H9 (cell line): ENCODE data around the gene SPHKAP. TPM values are rescaled to one million over a fixed set of nuclear protein-coding genes. Genes with fewer than 3 reads are reported as not detected.

Source experiments
- DNase-seq: peaks from one replicate; pipeline ENCODE4 v3.0.0-alpha.2; 2017
- H2AFZ ChIP-seq: one replicate; pipeline ENCODE4 v1.6.1; 2013; ENCODE audit warnings: mild to moderate bottlenecking, low read length, control low read depth, moderate library complexity
- H2AK5ac ChIP-seq: 2 replicates; pipeline ENCODE4 v1.6.1; 2013; ENCODE audit warnings: low read length, control low read depth, mixed read lengths; ENCODE audit not compliant: insufficient read length
- H2BK120ac ChIP-seq: one replicate; pipeline ENCODE4 v1.6.1; 2013; ENCODE audit warnings: low read depth, mild to moderate bottlenecking, low read length, control low read depth, inconsistent platforms; ENCODE audit not compliant: poor library complexity, severe bottlenecking
- H2BK12ac ChIP-seq: 2 replicates; pipeline ENCODE4 v1.6.1; 2013; ENCODE audit warnings: low read length, control low read depth, mixed read lengths, low read depth; ENCODE audit not compliant: insufficient read length
- H2BK15ac ChIP-seq: 2 replicates; pipeline ENCODE4 v1.6.1; 2013; ENCODE audit warnings: low read depth, low read length, control low read depth
- H2BK20ac ChIP-seq: one replicate; pipeline ENCODE4 v1.6.1; 2013; ENCODE audit warnings: low read depth, mild to moderate bottlenecking, low read length, control low read depth, inconsistent platforms; ENCODE audit not compliant: poor library complexity, severe bottlenecking
- H2BK5ac ChIP-seq: 2 replicates; pipeline ENCODE4 v1.6.1; 2013; ENCODE audit warnings: low read length, control low read depth, mixed read lengths; ENCODE audit not compliant: insufficient read length
- H3K14ac ChIP-seq: 2 replicates; pipeline ENCODE4 v1.6.1; 2013; ENCODE audit warnings: low read length, control low read depth; ENCODE audit not compliant: insufficient read depth
- H3K18ac ChIP-seq: 2 replicates; pipeline ENCODE4 v1.6.1; 2013; ENCODE audit warnings: low read depth, mild to moderate bottlenecking, mixed read lengths, low read length, control low read depth; ENCODE audit not compliant: insufficient read length
- H3K23ac ChIP-seq: 2 replicates; pipeline ENCODE4 v1.6.1; 2013; ENCODE audit warnings: low read length, control low read depth, mixed read lengths, low read depth; ENCODE audit not compliant: insufficient read length
- H3K23me2 ChIP-seq: 2 replicates; pipeline ENCODE4 v1.6.1; 2013; ENCODE audit warnings: low read depth, mild to moderate bottlenecking, mixed read lengths, low read length, control low read depth; ENCODE audit not compliant: insufficient read length, poor library complexity, severe bottlenecking
- H3K27ac ChIP-seq: 2 replicates; pipeline ENCODE4 v1.5.1; 2013; ENCODE audit warnings: low read length, control low read depth, mixed read lengths, low read depth; ENCODE audit not compliant: insufficient read length
- H3K27me3 ChIP-seq: 2 replicates; pipeline ENCODE4 v1.6.1; 2013; ENCODE audit warnings: low read length, control low read depth, inconsistent platforms; ENCODE audit not compliant: insufficient read depth
- H3K4ac ChIP-seq: 2 replicates; pipeline ENCODE4 v1.6.1; 2013; ENCODE audit warnings: low read depth, mild to moderate bottlenecking, control low read depth, inconsistent platforms, low read length, moderate library complexity
- H3K4me1 ChIP-seq: 2 replicates; pipeline ENCODE4 v1.6.1; 2013; ENCODE audit warnings: low read length, control low read depth, inconsistent platforms; ENCODE audit not compliant: insufficient read depth
- H3K4me2 ChIP-seq: 2 replicates; pipeline ENCODE4 v1.6.1; 2013; ENCODE audit warnings: low read length, control low read depth, mixed read lengths; ENCODE audit not compliant: insufficient read length, insufficient read depth
- H3K56ac ChIP-seq: 2 replicates; pipeline ENCODE4 v1.6.1; 2013; ENCODE audit warnings: low read depth, mild to moderate bottlenecking, mixed read lengths, low read length, control low read depth; ENCODE audit not compliant: insufficient read length
- H3K79me1 ChIP-seq: 2 replicates; pipeline ENCODE4 v1.6.1; 2013; ENCODE audit warnings: low read depth, mild to moderate bottlenecking, moderate library complexity, low read length, control low read depth, inconsistent platforms; ENCODE audit not compliant: insufficient read depth, poor library complexity, severe bottlenecking
- H3K79me2 ChIP-seq: 2 replicates; pipeline ENCODE4 v1.6.1; 2013; ENCODE audit warnings: low read length, control low read depth, inconsistent platforms; ENCODE audit not compliant: insufficient read depth
- H3K9ac ChIP-seq: 2 replicates; pipeline ENCODE4 v1.6.1; 2013; ENCODE audit warnings: low read length, control low read depth, mixed read lengths; ENCODE audit not compliant: insufficient read length; ENCODE audit errors: extremely low read depth
- H3K9me3 ChIP-seq: one replicate; pipeline ENCODE4 v1.6.1; 2013; ENCODE audit warnings: low read depth, low read length, inconsistent platforms; ENCODE audit not compliant: control insufficient read depth
- H3T11ph ChIP-seq: one replicate; pipeline ENCODE4 v1.6.1; 2013; ENCODE audit warnings: mild to moderate bottlenecking, low read length, control low read depth, inconsistent platforms
- H4K20me1 ChIP-seq: one replicate; pipeline ENCODE4 v1.6.1; 2013; ENCODE audit not compliant: control insufficient read depth, insufficient read length, insufficient read depth
- H4K5ac ChIP-seq: 2 replicates; pipeline ENCODE4 v1.6.1; 2013; ENCODE audit warnings: low read depth, mild to moderate bottlenecking, mixed read lengths, low read length, control low read depth; ENCODE audit not compliant: insufficient read length
- H4K8ac ChIP-seq: replicated peaks from 2 replicates; pipeline ENCODE4 v1.6.1; 2013; ENCODE audit warnings: low read length, control low read depth, mixed read lengths, low read depth; ENCODE audit not compliant: insufficient read length
- H4K91ac ChIP-seq: 2 replicates; pipeline ENCODE4 v1.6.1; 2013; ENCODE audit warnings: low read depth, mild to moderate bottlenecking, moderate library complexity, mixed read lengths, low read length, control low read depth; ENCODE audit not compliant: insufficient read length
- H3K27ac Mint-ChIP-seq, 3 experiments: 2 replicates in 2 of 3; 3 replicates in 1 of 3; pipeline ENCODE4 v1.8.0; 2020 to 2021; ENCODE audit warnings: mixed read lengths in 3 of 3, mild to moderate bottlenecking in 1 of 3, moderate library complexity in 1 of 3
- H3K27me3 Mint-ChIP-seq: 2 replicates; pipeline ENCODE4 v1.8.0; 2021; ENCODE audit warnings: low read depth, mild to moderate bottlenecking, moderate library complexity, mixed read lengths
- H3K36me3 Mint-ChIP-seq, 3 experiments: 2 replicates in 2 of 3; 3 replicates in 1 of 3; pipeline ENCODE4 v1.8.0; 2020 to 2021; ENCODE audit warnings: low read depth in 3 of 3, mixed read lengths in 3 of 3; ENCODE audit not compliant: insufficient read depth in 1 of 3
- H3K4me1 Mint-ChIP-seq, 2 experiments: 2 replicates each; pipeline ENCODE4 v1.8.0; 2020; ENCODE audit warnings: mixed read lengths in 2 of 2
- H3K4me3 Mint-ChIP-seq, 2 experiments: 2 replicates in 1 of 2; 3 replicates in 1 of 2; pipeline ENCODE4 v1.8.0; 2020 to 2021; ENCODE audit warnings: mild to moderate bottlenecking in 2 of 2, mixed read lengths in 2 of 2, moderate library complexity in 1 of 2
- H3K9me3 Mint-ChIP-seq, 2 experiments: 2 replicates in 1 of 2; 3 replicates in 1 of 2; pipeline ENCODE4 v1.8.0; 2020; ENCODE audit warnings: mild to moderate bottlenecking in 2 of 2, mixed read lengths in 2 of 2, moderate library complexity in 1 of 2
- WGBS: extraction: QIAGEN DNeasy Blood & Tissue Kit; methylation state at CpG from one replicate; pipeline ENCODE4 v1.1.7; 2013; ENCODE audit warnings: missing lambda C conversion rate, low lambda C conversion rate, mixed read lengths; ENCODE audit not compliant: insufficient read length; ENCODE audit errors: extremely low coverage; 5-methylcytosine and 5-hydroxymethylcytosine counted together
- total RNA-seq: library from RNA; stranded (reverse); gene quantifications from 2 replicates; pipeline ENCODE4 v1.2.1, GENCODE V29; 2021
- TF ChIP-seq, protein P1 (sequence below): fragments of 200-600 bp; sonication (generic); conservative IDR thresholded peaks from 3 replicates; pipeline ENCODE4 v1.8.0; 2021; ENCODE audit warnings: antibody characterized with exemption, mild to moderate bottlenecking

Gene SPHKAP
- total RNA-seq, 1 experiment from 2014 or later = not detected

DNA sequence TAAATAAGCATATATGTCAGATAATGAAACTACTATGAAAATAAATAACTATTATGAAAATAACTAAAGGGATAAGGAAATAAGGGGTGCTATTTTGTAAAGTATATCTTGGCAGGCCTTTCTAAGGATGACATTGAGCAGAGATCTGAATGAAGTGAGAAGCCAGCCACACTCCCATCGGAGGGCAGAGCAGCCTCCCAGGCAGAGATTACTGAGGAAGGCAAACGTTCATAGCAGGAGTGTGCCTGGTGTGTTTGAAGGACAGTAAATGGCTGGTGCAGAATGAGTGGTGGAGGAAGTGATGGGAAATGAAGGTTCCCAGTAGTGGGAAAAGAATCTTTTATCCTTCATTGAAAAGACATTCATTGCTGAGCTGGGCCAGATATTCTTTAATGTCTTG, 62.5 kb downstream of the SPHKAP start:
- Histone ChIP-seq H4K91ac (no peak overlapping the region), H3T11ph (no peak overlapping the region), H2BK12ac (no peak overlapping the region), H3K79me2 (no peaks in the 10 kb centered on the region), H3K4me1 (no peaks in the 10 kb centered on the region), H3K27ac (no peak overlapping the region), H3K23ac (no peak overlapping the region), H3K79me1 (no peaks in the 10 kb centered on the region), H2AFZ (no peak overlapping the region), H4K20me1 (no peaks in the 10 kb centered on the region), H3K18ac (no peak overlapping the region), H3K9ac (no peak overlapping the region), H4K5ac (no peak overlapping the region), H4K8ac (no peak overlapping the region), H3K9me3 (no peaks in the 10 kb centered on the region), H2BK120ac (no peak overlapping the region), H2BK20ac (no peak overlapping the region), H3K27me3 (no peaks in the 10 kb centered on the region), H3K14ac (no peak overlapping the region), H2AK5ac (no peak overlapping the region), H2BK15ac (no peak overlapping the region), H3K23me2 (no peaks in the 10 kb centered on the region), H3K4me2 (no peak overlapping the region), H3K4ac (no peak overlapping the region), H2BK5ac (no peak overlapping the region), H3K56ac (no peak overlapping the region)
- Mint-ChIP-seq H3K9me3 (no peaks in the 10 kb centered on the region), H3K4me3 (no peak overlapping the region), H3K36me3 (no peaks in the 10 kb centered on the region), H3K27ac (no peak overlapping the region), H3K4me1 (no peaks in the 10 kb centered on the region), H3K27me3 (no peaks in the 10 kb centered on the region)
- no CpG with 5 or more reads among the region's 2 CpGs for WGBS
- no peak for DNase-seq
- TF ChIP-seq, protein P1, sequence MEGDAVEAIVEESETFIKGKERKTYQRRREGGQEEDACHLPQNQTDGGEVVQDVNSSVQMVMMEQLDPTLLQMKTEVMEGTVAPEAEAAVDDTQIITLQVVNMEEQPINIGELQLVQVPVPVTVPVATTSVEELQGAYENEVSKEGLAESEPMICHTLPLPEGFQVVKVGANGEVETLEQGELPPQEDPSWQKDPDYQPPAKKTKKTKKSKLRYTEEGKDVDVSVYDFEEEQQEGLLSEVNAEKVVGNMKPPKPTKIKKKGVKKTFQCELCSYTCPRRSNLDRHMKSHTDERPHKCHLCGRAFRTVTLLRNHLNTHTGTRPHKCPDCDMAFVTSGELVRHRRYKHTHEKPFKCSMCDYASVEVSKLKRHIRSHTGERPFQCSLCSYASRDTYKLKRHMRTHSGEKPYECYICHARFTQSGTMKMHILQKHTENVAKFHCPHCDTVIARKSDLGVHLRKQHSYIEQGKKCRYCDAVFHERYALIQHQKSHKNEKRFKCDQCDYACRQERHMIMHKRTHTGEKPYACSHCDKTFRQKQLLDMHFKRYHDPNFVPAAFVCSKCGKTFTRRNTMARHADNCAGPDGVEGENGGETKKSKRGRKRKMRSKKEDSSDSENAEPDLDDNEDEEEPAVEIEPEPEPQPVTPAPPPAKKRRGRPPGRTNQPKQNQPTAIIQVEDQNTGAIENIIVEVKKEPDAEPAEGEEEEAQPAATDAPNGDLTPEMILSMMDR = no peak
